ENCODE results near the gene TNNI3K.
"Not testable (repeated sequence)": the region's sequence is repeated elsewhere in the genome, so short reads cannot be mapped to it uniquely, and the experiment has no call there.

Gene TNNI3K

GRCh38 chr1:74245168-74245772 is 10.1 kb downstream of the TNNI3K start:
- no peak overlapping the region for H3K4me3 ChIP-seq (ENCODE audit: low read depth, low read length)
- TF ChIP-seq, protein P1, sequence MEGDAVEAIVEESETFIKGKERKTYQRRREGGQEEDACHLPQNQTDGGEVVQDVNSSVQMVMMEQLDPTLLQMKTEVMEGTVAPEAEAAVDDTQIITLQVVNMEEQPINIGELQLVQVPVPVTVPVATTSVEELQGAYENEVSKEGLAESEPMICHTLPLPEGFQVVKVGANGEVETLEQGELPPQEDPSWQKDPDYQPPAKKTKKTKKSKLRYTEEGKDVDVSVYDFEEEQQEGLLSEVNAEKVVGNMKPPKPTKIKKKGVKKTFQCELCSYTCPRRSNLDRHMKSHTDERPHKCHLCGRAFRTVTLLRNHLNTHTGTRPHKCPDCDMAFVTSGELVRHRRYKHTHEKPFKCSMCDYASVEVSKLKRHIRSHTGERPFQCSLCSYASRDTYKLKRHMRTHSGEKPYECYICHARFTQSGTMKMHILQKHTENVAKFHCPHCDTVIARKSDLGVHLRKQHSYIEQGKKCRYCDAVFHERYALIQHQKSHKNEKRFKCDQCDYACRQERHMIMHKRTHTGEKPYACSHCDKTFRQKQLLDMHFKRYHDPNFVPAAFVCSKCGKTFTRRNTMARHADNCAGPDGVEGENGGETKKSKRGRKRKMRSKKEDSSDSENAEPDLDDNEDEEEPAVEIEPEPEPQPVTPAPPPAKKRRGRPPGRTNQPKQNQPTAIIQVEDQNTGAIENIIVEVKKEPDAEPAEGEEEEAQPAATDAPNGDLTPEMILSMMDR (IDR thresholded peaks at IDR 0.05; ENCODE audit: low read depth, low read length), result no peak
- peak; percentile 5 for DNase-seq (ENCODE audit: low read depth, low spot score)
- in situ Hi-C loops (cut with HindIII; ENCODE audit: low sequenced_read_pairs), result no loop called here

GRCh38 chr1:74246315-74246714 is 11.1 kb downstream of the TNNI3K start:
- in situ Hi-C loops (cut with HindIII; ENCODE audit: low sequenced_read_pairs), result no loop called here
- TF ChIP-seq, protein P1 (IDR thresholded peaks at IDR 0.05; ENCODE audit: low read depth, low read length), result no peak
- peak; percentile 61 for DNase-seq (ENCODE audit: low read depth, low spot score)
- no peak overlapping the region for H3K4me3 ChIP-seq (ENCODE audit: low read depth, low read length)

DNA sequence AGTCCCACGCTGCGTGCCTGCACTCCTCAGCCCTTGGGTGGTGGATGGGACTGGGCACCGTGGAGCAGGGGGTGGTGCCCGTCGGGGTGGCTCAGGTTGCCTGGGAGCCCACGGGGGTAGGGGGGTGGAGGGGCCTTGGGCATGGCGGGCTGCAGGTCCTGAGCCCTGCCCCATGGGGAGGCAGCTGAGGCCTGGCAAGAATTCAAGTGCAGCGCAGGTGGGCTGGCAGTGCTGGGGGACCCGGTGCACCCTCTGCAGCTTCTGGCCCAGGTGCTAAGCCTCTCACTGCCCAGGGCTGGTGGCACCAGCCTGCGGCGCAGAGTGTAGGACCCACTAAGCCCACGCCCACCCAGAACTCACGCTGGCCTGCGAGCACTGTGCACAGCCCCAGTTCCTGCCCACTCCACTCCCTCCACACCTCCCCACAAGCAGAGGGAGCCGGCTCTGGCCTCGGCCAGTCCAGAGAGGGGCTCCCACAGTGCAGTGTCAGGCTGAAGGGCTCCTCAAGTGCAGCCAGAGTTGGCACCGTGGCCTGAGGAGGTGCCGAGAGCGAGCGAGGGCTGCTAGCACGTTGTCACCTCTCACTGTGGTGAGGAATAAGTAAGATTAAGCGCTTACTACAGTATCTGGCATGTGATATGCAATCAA is 12.8 kb downstream of the TNNI3K start:
- TF ChIP-seq, protein P1 (IDR thresholded peaks at IDR 0.05; ENCODE audit: low read depth, low read length), result no peak
- no peak for DNase-seq (ENCODE audit: low read depth, low spot score)
- H3K4me3 ChIP-seq (ENCODE audit: low read depth, low read length), result no peak overlapping the region
- in situ Hi-C loops (cut with HindIII; ENCODE audit: low sequenced_read_pairs), result no loop called here

- in situ Hi-C loops (cut with HindIII; ENCODE audit: low sequenced_read_pairs); DNase-seq (ENCODE audit: low read depth, low spot score); H3K4me3 ChIP-seq (ENCODE audit: low read depth, low read length): not testable (repeated sequence)
Observed at GRCh38 chr1:74253243-74253824, 18.1 kb downstream of the TNNI3K start.

GRCh38 chr1:74266001-74266400 is 30.8 kb downstream of the TNNI3K start:
- TF ChIP-seq, protein P1 (IDR thresholded peaks at IDR 0.05; ENCODE audit: low read depth, low read length), result no peak
- DNase-seq (ENCODE audit: low read depth, low spot score), result no peak

DNA sequence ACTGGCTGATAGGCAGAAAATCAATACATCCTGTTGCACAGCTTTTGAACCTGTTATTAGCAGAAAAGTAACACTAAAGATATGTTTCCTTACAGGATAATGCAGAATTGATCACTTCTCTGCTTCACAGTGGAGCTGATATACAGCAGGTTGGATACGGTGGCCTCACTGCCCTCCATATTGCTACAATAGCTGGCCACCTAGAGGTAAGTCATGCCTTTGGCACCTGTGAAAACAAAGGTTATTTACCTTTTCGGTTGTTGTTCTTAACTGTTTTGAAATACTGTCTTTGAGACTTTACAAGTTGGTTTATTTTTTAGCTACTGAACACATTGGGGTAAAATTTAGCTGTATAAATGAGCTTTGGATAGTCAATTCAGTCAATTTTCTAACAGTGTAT is 36.3 kb downstream of the TNNI3K start:
- no peak for DNase-seq (ENCODE audit: low read depth, low spot score)
- TF ChIP-seq, protein P1 (IDR thresholded peaks at IDR 0.05; ENCODE audit: low read depth, low read length), result no peak
- in situ Hi-C loops (cut with HindIII; ENCODE audit: low sequenced_read_pairs), result no loop called here
- no peak overlapping the region for H3K4me3 ChIP-seq (ENCODE audit: low read depth, low read length)

More at GRCh38 chr1:74266001-74266400, 30.8 kb downstream of the TNNI3K start:
- H3K4me3 ChIP-seq (ENCODE audit: low read depth, low read length), result no peak overlapping the region
- in situ Hi-C loops (cut with HindIII; ENCODE audit: low sequenced_read_pairs), result no loop called here

All from astrocyte of the spinal cord (primary cell).